Erythroblast (primary cell): ENCODE measurements around the gene HMGCS2.

Source experiments
- GATA1 ChIP-seq: IDR thresholded peaks from 2 replicates; pipeline ENCODE4 v1.6.1; 2011; ENCODE audit warnings: low read depth, mild to moderate bottlenecking, control low read depth, low read length, moderate library complexity
- POLR2A ChIP-seq: IDR thresholded peaks from 2 replicates; pipeline ENCODE4 v1.6.1; 2011; ENCODE audit warnings: mild to moderate bottlenecking, low read length

- TF ChIP-seq POLR2A = no peak
- TF ChIP-seq GATA1 = no peak
Observed at GRCh38 chr1:119715542-119715941, 53.2 kb downstream of the HMGCS2 start.
